ENCODE measurements around the gene COL18A1. TPM values are rescaled to one million over a fixed set of nuclear protein-coding genes. Genes with fewer than 3 reads are reported as not detected.

The COL18A1 gene
- total and polyA plus RNA-seq, 9 of the 15 experiments (the other 6 are each of a cell fraction or from before 2014, with no cell fraction given) = 0.14 to 16.4 (median 2.0) TPM

DNA sequence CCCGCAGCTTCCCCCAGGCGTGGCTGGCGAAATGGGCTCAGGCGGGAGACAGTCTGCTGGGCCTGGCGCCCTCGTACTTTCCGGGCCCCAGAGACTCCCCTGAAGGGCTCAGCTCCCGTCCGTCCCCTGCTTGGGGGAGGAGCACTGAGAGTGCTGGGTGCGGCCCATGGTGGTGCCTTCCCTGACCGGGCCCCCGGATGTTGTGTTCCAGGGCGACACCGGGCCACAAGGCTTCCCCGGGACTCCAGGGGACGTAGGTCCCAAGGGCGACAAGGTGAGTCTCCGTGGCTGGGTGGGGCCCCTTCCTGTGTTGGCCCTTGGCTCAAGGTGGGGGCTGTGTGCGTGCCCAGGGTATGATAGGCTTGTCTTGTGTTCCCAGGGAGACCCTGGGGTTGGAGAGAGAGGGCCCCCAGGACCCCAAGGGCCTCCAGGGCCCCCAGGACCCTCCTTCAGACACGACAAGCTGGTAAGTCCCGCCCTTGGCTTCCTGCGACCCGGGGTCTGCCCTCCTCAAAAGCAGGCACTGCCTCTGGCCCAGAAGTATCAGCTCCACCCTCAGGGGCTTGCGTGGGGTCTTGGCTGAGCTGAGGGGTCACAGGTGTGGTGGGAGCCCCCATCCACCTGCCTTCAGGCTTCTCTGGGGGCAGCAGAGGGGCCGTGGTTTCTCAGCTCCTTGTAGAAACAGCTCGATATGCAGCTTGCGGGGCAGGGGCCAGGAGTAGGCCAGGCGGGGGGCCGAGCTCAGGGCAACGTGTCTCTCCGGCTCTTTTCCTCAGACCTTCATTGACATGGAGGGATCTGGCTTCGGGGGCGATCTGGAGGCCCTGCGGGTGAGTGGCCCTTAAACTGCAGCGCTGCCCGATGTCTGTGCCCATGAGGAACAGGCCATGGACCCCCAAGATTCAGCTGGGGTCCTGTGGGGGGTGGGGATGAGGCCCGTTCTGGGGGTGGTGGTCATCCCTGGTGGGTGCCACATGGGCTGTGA lies 75.0 kb downstream of the COL18A1 start:
- H3K9me1 ChIP-seq (ENCODE audit: control insufficient read depth, insufficient read depth, low read length) = no peaks in the 10 kb centered on the region
- DNase-seq (ENCODE audit: extremely low read depth in 1 of 4, low spot score in 3 of 4) = no peak
- no peaks in the 10 kb centered on the region; a peak in 1 of 5 replicates for H3K27me3 ChIP-seq (ENCODE audit: control insufficient read depth in 2 of 2, insufficient read depth in 2 of 2, low read length in 2 of 2)
- peaks cover 13% of the 10 kb centered on the region; the same call in 2 of the 3 replicates for H3K36me3 ChIP-seq (ENCODE audit: control insufficient read depth, insufficient read depth, low read length)
- H3K27ac ChIP-seq (ENCODE audit: extremely low read depth, low read depth, low read length) = no peak overlapping the region
- ChIA-PET CTCF (ENCODE audit: low intra/inter-chr PET ratio) (interaction anchor here (0.9 kb wide), 1 partner anchor 188 kb away, joined by 3 read pairs; no protein-coding TSS in a partner anchor), POLR2A (interaction anchor here (0.9 kb wide), 1 partner anchor 8 kb away, joined by 3 read pairs; no protein-coding TSS in a partner anchor)
- H3K79me2 ChIP-seq (ENCODE audit: control insufficient read depth, insufficient read depth, low read length) = no peaks in the 10 kb centered on the region
- H2AFZ ChIP-seq (ENCODE audit: low read depth, low read length) = no peak overlapping the region
- H3K4me2 ChIP-seq (ENCODE audit: insufficient read depth, low read length) = no peak overlapping the region
- no peaks in the 10 kb centered on the region; the same call in 1 of the 2 replicates for H4K20me1 ChIP-seq (replicated peaks; ENCODE audit: control insufficient read depth, insufficient read depth, low read length)
- no peak for ATAC-seq
- in situ Hi-C loops (cut with MboI) (no loop called here), intact Hi-C loops (cut with micrococcal nuclease) (loop anchor here (5.0 kb wide), 1 partner anchor 117 kb away; no protein-coding TSS in a partner anchor)
- no peak overlapping the region for H3K9ac ChIP-seq (ENCODE audit: insufficient read depth in 1 of 2, low read depth in 2 of 2, low read length in 2 of 2)
- H3K9me3 ChIP-seq (replicated peaks; ENCODE audit: control insufficient read depth, insufficient read depth, low read depth, low read length) = no peaks in the 10 kb centered on the region; the same call in 1 of the 2 replicates
- BruUV-seq (replicated peaks) = no TSS peak
- FAIRE-seq = no peak
- H3K4me3 ChIP-seq = no peak overlapping the region
- WGBS (ENCODE audit: insufficient coverage, low coverage, missing lambda C conversion rate) = 71% methylated on average over 34 of the region's 37 CpGs
- peaks cover 13 to 78% of the 10 kb centered on the region in 2 experiments; a peak in 4 of 5 replicates for H3K4me1 ChIP-seq (replicated peaks in 1 of 2; ENCODE audit: control insufficient read depth in 2 of 2, insufficient read depth in 2 of 2, low read length in 2 of 2)
- TF ChIP-seq ZNF583 (CRISPR knock-in tag; IDR thresholded peaks at IDR 0.05) (no peak), CBFB (CRISPR knock-in tag; IDR thresholded peaks at IDR 0.05) (0 out of 2 replicates have a peak, but pooled peaks have one; percentile 10), ZNF77 (CRISPR knock-in tag; IDR thresholded peaks at IDR 0.05) (no peak)
- TF ChIP-seq, protein P1, sequence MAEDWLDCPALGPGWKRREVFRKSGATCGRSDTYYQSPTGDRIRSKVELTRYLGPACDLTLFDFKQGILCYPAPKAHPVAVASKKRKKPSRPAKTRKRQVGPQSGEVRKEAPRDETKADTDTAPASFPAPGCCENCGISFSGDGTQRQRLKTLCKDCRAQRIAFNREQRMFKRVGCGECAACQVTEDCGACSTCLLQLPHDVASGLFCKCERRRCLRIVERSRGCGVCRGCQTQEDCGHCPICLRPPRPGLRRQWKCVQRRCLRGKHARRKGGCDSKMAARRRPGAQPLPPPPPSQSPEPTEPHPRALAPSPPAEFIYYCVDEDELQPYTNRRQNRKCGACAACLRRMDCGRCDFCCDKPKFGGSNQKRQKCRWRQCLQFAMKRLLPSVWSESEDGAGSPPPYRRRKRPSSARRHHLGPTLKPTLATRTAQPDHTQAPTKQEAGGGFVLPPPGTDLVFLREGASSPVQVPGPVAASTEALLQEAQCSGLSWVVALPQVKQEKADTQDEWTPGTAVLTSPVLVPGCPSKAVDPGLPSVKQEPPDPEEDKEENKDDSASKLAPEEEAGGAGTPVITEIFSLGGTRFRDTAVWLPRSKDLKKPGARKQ (CRISPR knock-in tag; IDR thresholded peaks at IDR 0.05) = no peak
